ENCODE results near the gene TNK1. TPM values are rescaled to one million over a fixed set of nuclear protein-coding genes. Genes with fewer than 3 reads are reported as not detected.

The TNK1 gene
- total and polyA plus RNA-seq, 2 of the 8 experiments (the other 6 are each of a cell fraction or from before 2014, with no cell fraction given) = 7.6 to 9.5 TPM

- Histone ChIP-seq H2BK120ac (replicated peaks; ENCODE audit: low read depth, low read length) (no peak overlapping the region), H3K23ac (ENCODE audit: insufficient read length) (no peak overlapping the region), H3K4ac (replicated peaks; ENCODE audit: insufficient read length, low read depth, low read length) (peak overlapping the region; percentile 27), H3K27me3 (replicated peaks in 1 of 4; ENCODE audit: control insufficient read depth in 3 of 4, extremely low read depth in 1 of 4, insufficient read depth in 3 of 4, low read length in 3 of 4) (peaks cover 0 to 39% (median 29%) of the 10 kb centered on the region in 4 experiments; a peak in 6 of 7 replicates), H3K4me1 (replicated peaks in 1 of 4; ENCODE audit: control insufficient read depth in 3 of 4, insufficient read depth in 4 of 4, low read length in 3 of 4) (peaks cover 0 to 17% (median 10%) of the 10 kb centered on the region in 4 experiments; a peak in 6 of 7 replicates), H3K18ac (ENCODE audit: extremely low read depth, low read length) (peak overlapping the region; percentile 90), H3K79me2 (ENCODE audit: control insufficient read depth in 1 of 2, insufficient read depth in 2 of 2, low read length in 2 of 2) (no peaks in the 10 kb centered on the region), H4K8ac (ENCODE audit: extremely low read depth, insufficient read depth, low read length) (peak overlapping the region; percentile 45), H2BK20ac (ENCODE audit: low read length) (no peak overlapping the region), H2AK5ac (ENCODE audit: low read depth, low read length) (no peak overlapping the region), H2BK12ac (ENCODE audit: low read depth, low read length) (no peak overlapping the region), H3K4me2 (ENCODE audit: insufficient read depth in 1 of 2, low read depth in 2 of 2, low read length in 2 of 2) (peak overlapping the region; percentile 78), H3K9me3 (ENCODE audit: insufficient read depth in 2 of 2, low read depth in 1 of 2, low read length in 1 of 2) (peaks cover 0 to 7% of the 10 kb centered on the region in 2 experiments; a peak in 1 of 4 replicates), H3K9ac (replicated peaks in 1 of 4; ENCODE audit: extremely low read depth in 1 of 4, low read depth in 3 of 4, low read length in 3 of 4) (peak overlapping the region in 3 of 4 experiments; percentile 7 to 46 (median 29); a peak in 2 of 7 replicates), H3K23me2 (ENCODE audit: low read depth, low read length) (peaks cover 12% of the 10 kb centered on the region; the same call in 1 of the 2 replicates), H4K5ac (ENCODE audit: insufficient read length, low read depth, low read length) (no peak overlapping the region), H3K27ac (ENCODE audit: low read depth, low read length) (no peak overlapping the region), H2BK5ac (ENCODE audit: low read depth, low read length) (no peak overlapping the region; the same call in 1 of the 2 replicates), H3K79me1 (ENCODE audit: low read depth, low read length) (peaks cover 3% of the 10 kb centered on the region; the same call in 1 of the 2 replicates), H4K20me1 (replicated peaks in 1 of 2; ENCODE audit: control insufficient read depth in 1 of 2, insufficient read depth in 2 of 2, low read length in 2 of 2) (peaks cover 2 to 10% of the 10 kb centered on the region in 2 experiments), H3K56ac (replicated peaks; ENCODE audit: insufficient read length, low read depth, low read length) (no peak overlapping the region), H3K4me3 (ENCODE audit: extremely low read depth in 1 of 4, insufficient read depth in 2 of 4, low read depth in 3 of 4, low read length in 4 of 4) (peak overlapping the region; percentile 36 to 60 (median 46)), H3K14ac (ENCODE audit: insufficient read length) (no peak overlapping the region), H4K91ac (replicated peaks; ENCODE audit: insufficient read length, low read length) (peak overlapping the region; percentile 22), H2AFZ (ENCODE audit: low read length) (no peak overlapping the region), H3K36me3 (ENCODE audit: control insufficient read depth in 2 of 4, insufficient read depth in 4 of 4, low read length in 3 of 4) (peaks cover 0 to 6% (median under 1%) of the 10 kb centered on the region in 4 experiments; a peak in 4 of 8 replicates), H2BK15ac (ENCODE audit: low read length) (peak overlapping the region; percentile 96; the same call in 1 of the 2 replicates)
- 20% methylated on average over 56 of the region's 65 CpGs; no CpG with 5 or more reads in 1 of the 2 experiments for WGBS, 2 experiments (ENCODE audit: extremely low coverage in 1 of 2, insufficient coverage in 1 of 2, insufficient read length in 1 of 2, insufficient replicate concordance in 2 of 2, low coverage in 1 of 2, low lambda C conversion rate in 2 of 2, missing lambda C conversion rate in 1 of 2)
- POLR2A ChIA-PET (ENCODE audit: partially characterized antibody) = interaction anchor here (0.6 to 3.7 kb wide), 16 partner anchors 10 to 229 kb away, joined by 3 to 16 read pairs (median 4); partner anchors contain the start of genes PLSCR3, TMEM95 and ZBTB4
- peak in 1 of 2 experiments; percentile 92 for DNase-seq (ENCODE audit: low read depth in 1 of 2, low spot score in 2 of 2)
- CTCF ChIA-PET (ENCODE audit: partially characterized antibody) = interaction anchor here (0.7 to 4.0 kb wide), 10 partner anchors 9 to 176 kb away, joined by 3 to 21 read pairs (median 6); partner anchors contain the start of genes PLSCR3 and TMEM95
- no peak for FAIRE-seq
- no peak for TF ChIP-seq KDM1A (IDR thresholded peaks at IDR 0.05; ENCODE audit: borderline replicate concordance, low read length)
- no peak for TF ChIP-seq TAF1 (IDR thresholded peaks at IDR 0.05; ENCODE audit: low read depth, low read length)
- TF ChIP-seq MAX (IDR thresholded peaks at IDR 0.05) = peak; percentile 73
- TF ChIP-seq RFX5 (IDR thresholded peaks at IDR 0.05; ENCODE audit: borderline replicate concordance, low read depth, low read length) = no peak
- TF ChIP-seq EGR1 (IDR thresholded peaks at IDR 0.05; ENCODE audit: borderline replicate concordance, low read depth, low read length) = peak; percentile 16; the same call in 1 of the 2 replicates
- peak; percentile 84 for TF ChIP-seq CREB1 (IDR thresholded peaks at IDR 0.05)
- TF ChIP-seq ASH2L (IDR thresholded peaks at IDR 0.05; ENCODE audit: low read length) = peak; percentile 40
- peak; percentile 9; the same call in 1 of the 2 replicates for TF ChIP-seq USF2 (IDR thresholded peaks at IDR 0.05; ENCODE audit: low read length)
- TF ChIP-seq PHF8 (conservative IDR thresholded peaks at IDR 0.05; ENCODE audit: low read depth, low read length) = 0 out of 2 replicates have a peak, but pooled peaks have one; percentile 30
- TF ChIP-seq POLR2AphosphoS5 (IDR thresholded peaks at IDR 0.05; ENCODE audit: low read depth, low read length) = peak; percentile 37
Observed at GRCh38 chr17:7383742-7384488, 3.0 kb downstream of the TNK1 start.
